Measurements from ENCODE around the gene TRIP12.

Gene TRIP12

GRCh38 chr2:229921101-229921891, 513 bp downstream of the TRIP12 start:
- H3K79me2 ChIP-seq (ENCODE audit: control insufficient read depth, low read length), result peaks cover 65% of the 10 kb centered on the region
- peaks cover 22% of the 10 kb centered on the region for H3K4me1 ChIP-seq (ENCODE audit: control insufficient read depth, low read length)
- TF ChIP-seq CTCF (IDR thresholded peaks at IDR 0.05; ENCODE audit: low read depth, low read length, poor library complexity, severe bottlenecking), result no peak
- TF ChIP-seq EZH2phosphoT487 (IDR thresholded peaks at IDR 0.05; ENCODE audit: borderline replicate concordance, low read length), result no peak
- H3K4me2 ChIP-seq (ENCODE audit: low read length), result peak overlapping the region; percentile 96
- peaks cover 15% of the 10 kb centered on the region for H3F3A ChIP-seq (ENCODE audit: control insufficient read depth, insufficient read depth)
- H4K20me1 ChIP-seq (ENCODE audit: control insufficient read depth, insufficient read depth, low read depth, low read length), result peaks cover 7% of the 10 kb centered on the region; the same call in 1 of the 2 replicates
- H3K4me3 ChIP-seq (ENCODE audit: low read length), result peak overlapping the region; percentile 97
- no peaks in the 10 kb centered on the region for H3K27me3 ChIP-seq (ENCODE audit: control insufficient read depth, low read length)
- H3K9me3 ChIP-seq (ENCODE audit: control insufficient read depth, insufficient read depth, low read length), result no peaks in the 10 kb centered on the region
- peaks cover 16% of the 10 kb centered on the region for H3K36me3 ChIP-seq (ENCODE audit: control insufficient read depth, low read length)
- H3K9me2 ChIP-seq (replicated peaks; ENCODE audit: control insufficient read depth, low read length), result no peaks in the 10 kb centered on the region
- H3K27ac ChIP-seq (ENCODE audit: low read depth, low read length), result peak overlapping the region; percentile 85

GRCh38 chr2:229920011-229920641, 1.7 kb downstream of the TRIP12 start:
- Histone ChIP-seq H4K20me1 (ENCODE audit: control insufficient read depth, insufficient read depth, low read depth, low read length) (peaks cover 9% of the 10 kb centered on the region; the same call in 1 of the 2 replicates), H3F3A (ENCODE audit: control insufficient read depth, insufficient read depth) (peaks cover 15% of the 10 kb centered on the region), H3K9me2 (replicated peaks; ENCODE audit: control insufficient read depth, low read length) (no peaks in the 10 kb centered on the region), H3K4me1 (ENCODE audit: control insufficient read depth, low read length) (peaks cover 23% of the 10 kb centered on the region), H3K9me3 (ENCODE audit: control insufficient read depth, insufficient read depth, low read length) (no peaks in the 10 kb centered on the region), H3K36me3 (ENCODE audit: control insufficient read depth, low read length) (peaks cover 22% of the 10 kb centered on the region), H3K4me2 (ENCODE audit: low read length) (peak overlapping the region; percentile 96), H3K4me3 (ENCODE audit: low read length) (peak overlapping the region; percentile 97), H3K27me3 (ENCODE audit: control insufficient read depth, low read length) (no peaks in the 10 kb centered on the region), H3K27ac (ENCODE audit: low read depth, low read length) (peak overlapping the region; percentile 85; the same call in 1 of the 2 replicates), H3K79me2 (ENCODE audit: control insufficient read depth, low read length) (peaks cover 76% of the 10 kb centered on the region)
- TF ChIP-seq EZH2phosphoT487 (IDR thresholded peaks at IDR 0.05; ENCODE audit: borderline replicate concordance, low read length) (no peak), CTCF (IDR thresholded peaks at IDR 0.05; ENCODE audit: low read depth, low read length, poor library complexity, severe bottlenecking) (no peak)

GRCh38 chr2:229917793-229918192, 4.0 kb downstream of the TRIP12 start:
- peaks cover 32% of the 10 kb centered on the region for H3K4me1 ChIP-seq (ENCODE audit: control insufficient read depth, low read length)
- peaks cover 26% of the 10 kb centered on the region for H3K36me3 ChIP-seq (ENCODE audit: control insufficient read depth, low read length)
- H3K4me3 ChIP-seq (ENCODE audit: low read length), result no peak overlapping the region
- no peak for TF ChIP-seq EZH2phosphoT487 (IDR thresholded peaks at IDR 0.05; ENCODE audit: borderline replicate concordance, low read length)
- TF ChIP-seq CTCF (IDR thresholded peaks at IDR 0.05; ENCODE audit: low read depth, low read length, poor library complexity, severe bottlenecking), result no peak
- H3K9me3 ChIP-seq (ENCODE audit: control insufficient read depth, insufficient read depth, low read length), result no peaks in the 10 kb centered on the region
- peaks cover 85% of the 10 kb centered on the region for H3K79me2 ChIP-seq (ENCODE audit: control insufficient read depth, low read length)
- no peaks in the 10 kb centered on the region for H3K27me3 ChIP-seq (ENCODE audit: control insufficient read depth, low read length)
- no peak overlapping the region for H3K27ac ChIP-seq (ENCODE audit: low read depth, low read length)
- no peak overlapping the region for H3K4me2 ChIP-seq (ENCODE audit: low read length)
- H3F3A ChIP-seq (ENCODE audit: control insufficient read depth, insufficient read depth), result peaks cover 18% of the 10 kb centered on the region
- peaks cover 16% of the 10 kb centered on the region for H4K20me1 ChIP-seq (ENCODE audit: control insufficient read depth, insufficient read depth, low read depth, low read length)
- H3K9me2 ChIP-seq (replicated peaks; ENCODE audit: control insufficient read depth, low read length), result no peaks in the 10 kb centered on the region
